C4-2B (cell line): ENCODE measurements around the gene SLC49A3.

Experiments used
- H3K27ac ChIP-seq: fragments of 450-650 bp; 2 replicates; pipeline ENCODE4 v1.5.1; 2017
- CTCF ChIP-seq: fragments of 450-650 bp; conservative IDR thresholded peaks from 2 replicates; pipeline ENCODE4 v1.5.1; 2017; ENCODE audit warnings: mild to moderate bottlenecking
- ZFX ChIP-seq: fragments of 450-650 bp; IDR thresholded peaks from 2 replicates; pipeline ENCODE4 v1.6.1; 2017

Gene SLC49A3

GRCh38 chr4:679629-680028 is 9.3 kb downstream of the SLC49A3 start:
- TF ChIP-seq ZFX (no peak), CTCF (no peak)
- H3K27ac ChIP-seq, result no peak overlapping the region

GRCh38 chr4:679104-679481 is 9.9 kb downstream of the SLC49A3 start:
- TF ChIP-seq ZFX (no peak), CTCF (no peak)
- H3K27ac ChIP-seq, result no peak overlapping the region

DNA sequence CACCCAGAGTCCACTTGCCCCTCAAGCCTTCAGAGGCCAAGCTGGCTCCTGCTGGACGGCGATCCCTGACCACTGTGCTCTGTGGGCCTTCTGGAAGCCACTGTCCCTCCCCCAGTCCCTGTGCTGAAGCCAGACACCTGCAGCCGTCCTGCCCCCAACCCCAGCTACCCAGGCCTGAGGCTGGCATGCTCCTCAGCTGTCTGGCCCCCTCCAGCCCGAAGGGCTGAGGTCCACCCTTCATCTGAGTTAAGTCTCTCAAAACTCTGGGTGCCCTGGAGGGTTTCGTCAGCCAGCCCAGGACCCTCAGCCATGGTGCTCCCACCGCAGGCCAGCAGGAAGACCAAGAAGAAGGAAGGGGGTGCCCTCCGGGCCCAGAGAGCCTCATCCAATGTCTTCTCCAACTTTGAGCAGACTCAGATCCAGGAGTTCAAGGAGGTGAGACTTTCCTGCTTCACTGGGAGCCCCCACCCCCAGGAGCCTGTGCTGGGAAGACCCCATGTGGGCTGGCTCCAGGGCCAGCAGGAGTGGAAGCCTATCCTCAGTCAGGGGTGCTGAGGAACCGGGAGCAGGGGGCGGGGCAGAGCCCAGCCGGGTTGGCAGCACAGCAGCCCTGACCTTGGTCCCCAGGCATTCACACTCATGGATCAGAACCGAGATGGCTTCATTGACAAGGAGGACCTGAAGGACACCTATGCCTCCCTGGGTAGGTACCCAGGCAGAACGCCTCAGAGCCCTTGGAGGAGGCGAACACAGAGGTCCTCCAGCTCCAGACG is 10.4 kb downstream of the SLC49A3 start:
- TF ChIP-seq ZFX (no peak), CTCF (no peak)
- no peak overlapping the region for H3K27ac ChIP-seq

- no peak for TF ChIP-seq ZFX
- TF ChIP-seq CTCF, result no peak
- H3K27ac ChIP-seq, result no peak overlapping the region
These were observed 11.3 kb downstream of the SLC49A3 start for GRCh38 chr4:677431-678293.

DNA sequence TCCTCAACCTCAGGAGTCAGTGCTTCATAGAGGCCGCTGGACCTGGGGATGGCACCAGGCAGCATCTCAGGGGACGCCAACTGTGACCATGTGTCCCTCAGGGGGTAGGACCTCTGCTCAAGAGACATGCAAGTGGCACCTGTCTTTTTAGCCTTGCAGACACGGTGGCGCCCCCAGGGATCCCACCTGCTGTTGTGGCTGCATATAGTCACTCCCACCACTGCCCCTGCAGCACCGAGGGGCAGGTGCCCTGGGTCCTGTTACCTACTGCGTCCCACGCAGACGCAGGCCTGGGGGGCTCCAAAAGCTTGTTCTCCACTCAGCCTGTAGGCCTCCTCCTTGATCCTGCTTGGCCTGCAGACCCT is 12.1 kb downstream of the SLC49A3 start:
- TF ChIP-seq CTCF (no peak), ZFX (no peak)

DNA sequence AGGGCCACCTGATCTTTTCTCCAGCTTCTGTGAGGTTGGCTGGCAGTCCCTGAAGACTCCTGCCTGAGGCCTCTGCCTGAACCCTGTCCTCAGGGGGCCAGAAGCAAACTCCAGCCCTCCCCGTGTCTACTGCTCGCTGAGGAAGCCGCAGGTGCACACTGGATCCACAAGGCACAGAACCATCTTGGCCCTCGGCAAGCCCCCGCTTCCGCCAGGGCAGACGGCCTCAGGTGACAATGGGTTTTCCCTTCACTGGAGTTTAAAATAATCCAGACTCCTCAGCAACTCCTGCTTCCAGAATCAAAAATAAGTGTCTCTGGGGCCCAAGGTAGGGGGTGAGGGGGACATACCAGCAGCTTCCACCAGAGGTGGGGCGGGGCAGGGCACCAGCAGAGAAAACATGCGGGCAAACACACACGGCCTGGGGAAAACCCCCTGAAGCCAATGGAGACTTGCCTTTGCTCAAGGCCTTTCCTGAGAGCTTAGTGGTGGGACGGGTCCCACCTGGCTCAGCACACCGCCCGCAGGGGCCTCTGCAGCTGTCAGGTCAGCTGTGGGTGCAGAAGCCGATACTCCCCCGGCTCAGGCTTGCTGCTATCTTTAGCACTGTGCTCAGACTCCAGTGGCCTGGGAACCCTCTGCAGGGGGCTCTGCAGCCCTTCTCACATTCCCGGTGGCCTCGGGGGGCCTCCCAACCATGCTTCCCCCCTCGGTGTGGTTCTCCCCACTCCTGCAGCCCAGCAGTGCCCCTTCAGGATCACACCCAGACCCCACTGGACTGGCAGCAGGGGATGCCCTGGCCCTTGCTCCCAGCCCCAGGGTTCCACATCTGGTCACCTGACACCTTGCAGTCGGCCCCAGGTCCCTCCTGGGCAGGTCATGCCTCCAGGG is 12.7 kb downstream of the SLC49A3 start:
- TF ChIP-seq ZFX, result no peak
- TF ChIP-seq CTCF, result no peak
- H3K27ac ChIP-seq, result no peak overlapping the region; the same call in 1 of the 2 replicates

More for the DNA sequence above, 12.1 kb downstream of the SLC49A3 start:
- no peak overlapping the region for H3K27ac ChIP-seq
